ENCODE results near the gene C1orf216. TPM values are rescaled to one million over a fixed set of nuclear protein-coding genes. Genes with fewer than 3 reads are reported as not detected.

Gene C1orf216
- total and polyA plus RNA-seq, 9 donors, result 9.3 to 17.4 (median 11.7) TPM

GRCh38 chr1:35683012-35683411 lies 35.7 kb downstream of the C1orf216 start:
- WGBS (ENCODE audit: insufficient coverage), result 42% methylated on average over 3 of the region's 5 CpGs
- Histone ChIP-seq H3K9me3 (replicated peaks; ENCODE audit: control insufficient read depth, low read depth, low read length) (no peaks in the 10 kb centered on the region), H3K4me3 (ENCODE audit: low read length) (no peak overlapping the region), H3K4me1 (ENCODE audit: control insufficient read depth, insufficient read depth, low read length) (no peaks in the 10 kb centered on the region), H3K36me3 (ENCODE audit: control insufficient read depth, insufficient read depth, low read length) (no peaks in the 10 kb centered on the region), H3K27ac (ENCODE audit: low read length) (no peak overlapping the region), H3K27me3 (ENCODE audit: control insufficient read depth, insufficient read depth, low read length) (peaks cover 8% of the 10 kb centered on the region)
- no peak for DNase-seq

GRCh38 chr1:35680271-35680670 lies 38.4 kb downstream of the C1orf216 start:
- Histone ChIP-seq H3K27ac (ENCODE audit: low read length) (no peak overlapping the region), H3K27me3 (ENCODE audit: control insufficient read depth, insufficient read depth, low read length) (peaks cover 8% of the 10 kb centered on the region), H3K4me3 (ENCODE audit: low read length) (no peak overlapping the region), H3K4me1 (ENCODE audit: control insufficient read depth, insufficient read depth, low read length) (no peaks in the 10 kb centered on the region), H3K9me3 (replicated peaks; ENCODE audit: control insufficient read depth, low read depth, low read length) (no peaks in the 10 kb centered on the region), H3K36me3 (ENCODE audit: control insufficient read depth, insufficient read depth, low read length) (no peaks in the 10 kb centered on the region)
- no peak for DNase-seq
- 93% methylated on average over 2 of the region's 3 CpGs for WGBS (ENCODE audit: insufficient coverage)

- H3K36me3 ChIP-seq (ENCODE audit: control insufficient read depth, insufficient read depth, low read length), result no peaks in the 10 kb centered on the region
- DNase-seq, result no peak
- H3K9me3 ChIP-seq (replicated peaks; ENCODE audit: control insufficient read depth, low read depth, low read length), result no peaks in the 10 kb centered on the region
- H3K4me3 ChIP-seq (ENCODE audit: low read length), result no peak overlapping the region
- H3K27me3 ChIP-seq (ENCODE audit: control insufficient read depth, insufficient read depth, low read length), result peaks cover 2% of the 10 kb centered on the region
- no peaks in the 10 kb centered on the region for H3K4me1 ChIP-seq (ENCODE audit: control insufficient read depth, insufficient read depth, low read length)
- WGBS (ENCODE audit: insufficient coverage), result no CpG with 5 or more reads among the region's 1 CpG
- H3K27ac ChIP-seq (ENCODE audit: low read length), result no peak overlapping the region
Measured at GRCh38 chr1:35675773-35676172, 42.9 kb downstream of the C1orf216 start.

GRCh38 chr1:35674111-35674510 lies 44.6 kb downstream of the C1orf216 start:
- Histone ChIP-seq H3K36me3 (ENCODE audit: control insufficient read depth, insufficient read depth, low read length) (no peaks in the 10 kb centered on the region), H3K4me3 (ENCODE audit: low read length) (no peak overlapping the region)
- no CpG with 5 or more reads among the region's 5 CpGs for WGBS (ENCODE audit: insufficient coverage)

GRCh38 chr1:35672116-35672515 lies 46.6 kb downstream of the C1orf216 start:
- Histone ChIP-seq H3K36me3 (ENCODE audit: control insufficient read depth, insufficient read depth, low read length) (no peaks in the 10 kb centered on the region), H3K9me3 (replicated peaks; ENCODE audit: control insufficient read depth, low read depth, low read length) (no peaks in the 10 kb centered on the region), H3K27ac (ENCODE audit: low read length) (no peak overlapping the region), H3K27me3 (ENCODE audit: control insufficient read depth, insufficient read depth, low read length) (peaks cover 6% of the 10 kb centered on the region), H3K4me1 (ENCODE audit: control insufficient read depth, insufficient read depth, low read length) (no peaks in the 10 kb centered on the region), H3K4me3 (ENCODE audit: low read length) (no peak overlapping the region)
- no peak for DNase-seq
- 54% methylated on average over 4 of the region's 6 CpGs for WGBS (ENCODE audit: insufficient coverage)

More at GRCh38 chr1:35674111-35674510, 44.6 kb downstream of the C1orf216 start:
- H3K27ac ChIP-seq (ENCODE audit: low read length), result no peak overlapping the region
- H3K4me1 ChIP-seq (ENCODE audit: control insufficient read depth, insufficient read depth, low read length), result no peaks in the 10 kb centered on the region
- no peaks in the 10 kb centered on the region for H3K27me3 ChIP-seq (ENCODE audit: control insufficient read depth, insufficient read depth, low read length)
- DNase-seq, result no peak
- no peaks in the 10 kb centered on the region for H3K9me3 ChIP-seq (replicated peaks; ENCODE audit: control insufficient read depth, low read depth, low read length)

GRCh38 chr1:35668506-35668905 lies 50.2 kb downstream of the C1orf216 start:
- Histone ChIP-seq H3K27me3 (ENCODE audit: control insufficient read depth, insufficient read depth, low read length) (peaks cover 6% of the 10 kb centered on the region), H3K9me3 (replicated peaks; ENCODE audit: control insufficient read depth, low read depth, low read length) (no peaks in the 10 kb centered on the region), H3K4me3 (ENCODE audit: low read length) (no peak overlapping the region), H3K4me1 (ENCODE audit: control insufficient read depth, insufficient read depth, low read length) (no peaks in the 10 kb centered on the region), H3K36me3 (ENCODE audit: control insufficient read depth, insufficient read depth, low read length) (no peaks in the 10 kb centered on the region), H3K27ac (ENCODE audit: low read length) (no peak overlapping the region)
- WGBS (ENCODE audit: insufficient coverage), result no CpG with 5 or more reads among the region's 5 CpGs
- no peak for DNase-seq

GRCh38 chr1:35666916-35667315 lies 51.8 kb downstream of the C1orf216 start:
- H3K4me1 ChIP-seq (ENCODE audit: control insufficient read depth, insufficient read depth, low read length), result no peaks in the 10 kb centered on the region
- H3K4me3 ChIP-seq (ENCODE audit: low read length), result no peak overlapping the region
- H3K9me3 ChIP-seq (replicated peaks; ENCODE audit: control insufficient read depth, low read depth, low read length), result no peaks in the 10 kb centered on the region
- no CpG with 5 or more reads among the region's 1 CpG for WGBS (ENCODE audit: insufficient coverage)
- no peaks in the 10 kb centered on the region for H3K36me3 ChIP-seq (ENCODE audit: control insufficient read depth, insufficient read depth, low read length)
- H3K27me3 ChIP-seq (ENCODE audit: control insufficient read depth, insufficient read depth, low read length), result peaks cover 6% of the 10 kb centered on the region
- H3K27ac ChIP-seq (ENCODE audit: low read length), result no peak overlapping the region
- no peak for DNase-seq

GRCh38 chr1:35666216-35666615 lies 52.5 kb downstream of the C1orf216 start:
- no peak overlapping the region for H3K4me3 ChIP-seq (ENCODE audit: low read length)
- no peak for DNase-seq
- no CpG with 5 or more reads among the region's 2 CpGs for WGBS (ENCODE audit: insufficient coverage)

More at GRCh38 chr1:35666216-35666615, 52.5 kb downstream of the C1orf216 start:
- Histone ChIP-seq H3K36me3 (ENCODE audit: control insufficient read depth, insufficient read depth, low read length) (no peaks in the 10 kb centered on the region), H3K27ac (ENCODE audit: low read length) (no peak overlapping the region), H3K9me3 (replicated peaks; ENCODE audit: control insufficient read depth, low read depth, low read length) (no peaks in the 10 kb centered on the region), H3K4me1 (ENCODE audit: control insufficient read depth, insufficient read depth, low read length) (no peaks in the 10 kb centered on the region), H3K27me3 (ENCODE audit: control insufficient read depth, insufficient read depth, low read length) (peaks cover 6% of the 10 kb centered on the region)

Other genes starting within 250 kb of the C1orf216 start
- gene KIAA0319L, start 161.5 kb downstream of the C1orf216 start, total RNA-seq, result 28.9 TPM
- 10 to 100 TPM; 26.7 to 45.9 (median 35.2) TPM for gene KIAA0319L, start 161.5 kb downstream of the C1orf216 start, polyA plus RNA-seq (ENCODE audit: insufficient read depth in 1 of 8, insufficient read length in 8 of 8, low replicate concordance in 1 of 8)
- 9.9 TPM for gene NCDN, start 161.1 kb downstream of the C1orf216 start, total RNA-seq
- gene NCDN, start 161.1 kb downstream of the C1orf216 start, polyA plus RNA-seq (ENCODE audit: insufficient read depth in 1 of 8, insufficient read length in 8 of 8, low replicate concordance in 1 of 8), result 10 to 100 TPM; 15.2 to 20.0 (median 16.3) TPM
- 0.40 TPM for gene TFAP2E, start 145.6 kb downstream of the C1orf216 start, total RNA-seq
- under 1 TPM; 0.37 to 0.94 (median 0.80) TPM for gene TFAP2E, start 145.6 kb downstream of the C1orf216 start, polyA plus RNA-seq (ENCODE audit: insufficient read depth in 1 of 8, insufficient read length in 8 of 8, low replicate concordance in 1 of 8)
- gene PSMB2, start 77.4 kb downstream of the C1orf216 start, total RNA-seq, result 19.8 TPM
- 10 to 100 TPM; 53.2 to 63.9 (median 60.8) TPM for gene PSMB2, start 77.4 kb downstream of the C1orf216 start, polyA plus RNA-seq (ENCODE audit: insufficient read depth in 1 of 8, insufficient read length in 8 of 8, low replicate concordance in 1 of 8)
- 5.6 TPM for gene CLSPN, start 51.1 kb upstream of the C1orf216 start, total RNA-seq
- gene CLSPN, start 51.1 kb upstream of the C1orf216 start, polyA plus RNA-seq (ENCODE audit: insufficient read depth in 1 of 8, insufficient read length in 8 of 8, low replicate concordance in 1 of 8), result 10 to 100 TPM in 1 of 8 donors, 1 to 10 TPM in 7; 5.2 to 10.0 (median 7.9) TPM
- 11.3 TPM for gene AGO4, start 89.1 kb upstream of the C1orf216 start, total RNA-seq
- 10 to 100 TPM in 7 of 8 donors, 1 to 10 TPM in 1; 9.6 to 14.3 (median 12.0) TPM for gene AGO4, start 89.1 kb upstream of the C1orf216 start, polyA plus RNA-seq (ENCODE audit: insufficient read depth in 1 of 8, insufficient read length in 8 of 8, low replicate concordance in 1 of 8)
- gene AGO1, start 164.3 kb upstream of the C1orf216 start, total RNA-seq, result 7.0 TPM
- 10 to 100 TPM in 3 of 8 donors, 1 to 10 TPM in 5; 7.0 to 11.9 (median 9.1) TPM for gene AGO1, start 164.3 kb upstream of the C1orf216 start, polyA plus RNA-seq (ENCODE audit: insufficient read depth in 1 of 8, insufficient read length in 8 of 8, low replicate concordance in 1 of 8)
- gene AGO3, start 212.2 kb upstream of the C1orf216 start, total RNA-seq, result 25.9 TPM
- 10 to 100 TPM in 2 of 8 donors, 1 to 10 TPM in 6; 5.6 to 12.3 (median 9.3) TPM for gene AGO3, start 212.2 kb upstream of the C1orf216 start, polyA plus RNA-seq (ENCODE audit: insufficient read depth in 1 of 8, insufficient read length in 8 of 8, low replicate concordance in 1 of 8)